ENCODE data around the gene TTC21A. TPM values are rescaled to one million over a fixed set of nuclear protein-coding genes. Genes with fewer than 3 reads are reported as not detected.

TTC21A gene
- total and polyA plus RNA-seq, 2 of the 13 experiments (the other 11 are each of a cell fraction or from before 2014, with no cell fraction given), result 0.31 to 1.5 TPM

GRCh38 chr3:39177708-39178332 is 70.3 kb downstream of the TTC21A start (continued):
- TF ChIP-seq STAT6 (CRISPR knock-in tag; IDR thresholded peaks at IDR 0.05; ENCODE audit: borderline replicate concordance), result no peak
- TF ChIP-seq ZNF687 (CRISPR knock-in tag; IDR thresholded peaks at IDR 0.05), result peak; percentile 48
- TF ChIP-seq ZNF792 (CRISPR knock-in tag; IDR thresholded peaks at IDR 0.05), result peak; percentile 16; the same call in 1 of the 2 replicates
- TF ChIP-seq ZMAT3 (CRISPR knock-in tag; conservative IDR thresholded peaks at IDR 0.05), result 0 out of 2 replicates have a peak, but pooled peaks have one; percentile 32
- TF ChIP-seq ZFP41 (CRISPR knock-in tag; IDR thresholded peaks at IDR 0.05; ENCODE audit: borderline replicate concordance), result no peak
- TF ChIP-seq AHDC1 (CRISPR knock-in tag; IDR thresholded peaks at IDR 0.05; ENCODE audit: borderline replicate concordance), result no peak
- 0 out of 2 replicates have a peak, but pooled peaks have one; percentile 44 for TF ChIP-seq CREM (IDR thresholded peaks at IDR 0.05)
- TF ChIP-seq CREM (CRISPR knock-in tag; IDR thresholded peaks at IDR 0.05), result no peak
- no peak for TF ChIP-seq ZNF205 (CRISPR knock-in tag; IDR thresholded peaks at IDR 0.05)
- no peak for TF ChIP-seq NR2F1 (CRISPR knock-in tag; IDR thresholded peaks at IDR 0.05)
- TF ChIP-seq ZBTB21 (CRISPR knock-in tag; IDR thresholded peaks at IDR 0.05), result peak; percentile 95
- TF ChIP-seq YEATS2 (CRISPR knock-in tag; IDR thresholded peaks at IDR 0.05; ENCODE audit: borderline replicate concordance), result no peak
- no peak for TF ChIP-seq DR1 (CRISPR knock-in tag; IDR thresholded peaks at IDR 0.05)
- no peak for TF ChIP-seq ZNF549 (CRISPR knock-in tag; IDR thresholded peaks at IDR 0.05)
- 0 out of 2 replicates have a peak, but pooled peaks have one; percentile 47 for TF ChIP-seq HOXA5 (CRISPR knock-in tag; IDR thresholded peaks at IDR 0.05)
- no peak for TF ChIP-seq PRPF4 (IDR thresholded peaks at IDR 0.05; ENCODE audit: low read depth, low read length, poor library complexity, severe bottlenecking)

Measured in HepG2 (cell line).